K562 (cell line): ENCODE results near the gene PCYT1A. TPM values are rescaled to one million over a fixed set of nuclear protein-coding genes. Genes with fewer than 3 reads are reported as not detected.

Experiments
- ATAC-seq: fragments of 200-7000 bp; cut with Tn5 transposase; 3 replicates; pipeline ENCODE4 v1.9.1; 2020; ENCODE audit warnings: moderate library complexity
- BruUV-seq: library from RNA; stranded (reverse); fragments of 400-500 nt; replicated peaks from 2 replicates; lab custom pipeline; 2021; lab: Mats Ljungman, UMichigan
- CTCF ChIA-PET: fragments of 300-600 bp; formaldehyde crosslinking; extraction: SDS; loops from one replicate; lab custom pipeline; 2021; ENCODE audit warnings: low intra/inter-chr PET ratio; lab: Yijun Ruan, JAX
- POLR2A ChIA-PET: fragments of 300-600, 350-650 bp; sonication (Branson Sonifier 250); formaldehyde crosslinking; extraction: SDS; loops from one replicate; lab custom pipeline; 2021; ENCODE audit warnings: antibody characterized with exemption, inconsistent platforms; lab: Yijun Ruan, JAX
- DNase-seq, 4 experiments: peaks; one replicate each; pipeline versions ENCODE4 v3.0.0 to v3.0.0-alpha.2; 2011 to 2018; ENCODE audit warnings: low spot score in 3 of 4, mixed read lengths in 3 of 4; ENCODE audit errors: extremely low read depth in 1 of 4
- FAIRE-seq: peaks from 2 replicates; lab custom pipeline; 2011; peaks lifted over from hg19 to GRCh38; lab: Jason Lieb, UNC
- H2AFZ ChIP-seq: 2 replicates; pipeline ENCODE4 v1.6.0; 2011; ENCODE audit warnings: low read depth, low read length, control low read depth, inconsistent platforms
- H3K27ac ChIP-seq: fragments of 200-600 bp; 3 replicates; pipeline ENCODE4 v1.8.0; 2011; ENCODE audit warnings: low read depth, mild to moderate bottlenecking, control low read depth, inconsistent platforms, low read length, moderate library complexity, mixed read lengths; ENCODE audit errors: extremely low read depth
- H3K27me3 ChIP-seq, 2 experiments: fragments of 300-600 bp in 1 of 2; 2 replicates in 1 of 2; 3 replicates in 1 of 2; pipeline versions ENCODE4 v1.6.0 to v1.8.0; 2011; ENCODE audit warnings: inconsistent platforms in 2 of 2, low read length in 2 of 2, mild to moderate bottlenecking in 1 of 2, mixed read lengths in 1 of 2, moderate library complexity in 1 of 2; ENCODE audit not compliant: control insufficient read depth in 2 of 2, insufficient read depth in 2 of 2
- H3K36me3 ChIP-seq: fragments of 300-600 bp; 3 replicates; pipeline ENCODE4 v1.8.0; 2011; ENCODE audit warnings: mild to moderate bottlenecking, low read length, inconsistent platforms; ENCODE audit not compliant: control insufficient read depth, insufficient read depth
- H3K4me1 ChIP-seq, 2 experiments: fragments of 200-600 bp in 1 of 2; replicated peaks in 1 of 2; 2 replicates in 1 of 2; 3 replicates in 1 of 2; pipeline versions ENCODE4 v1.5.1 to v1.8.0; 2011; ENCODE audit warnings: inconsistent platforms in 2 of 2, low read length in 2 of 2, mild to moderate bottlenecking in 1 of 2, mixed read lengths in 1 of 2, moderate library complexity in 1 of 2; ENCODE audit not compliant: control insufficient read depth in 2 of 2, insufficient read depth in 2 of 2
- H3K4me2 ChIP-seq: 2 replicates; pipeline ENCODE4 v1.6.1; 2011; ENCODE audit warnings: low read length, control low read depth, inconsistent platforms, mixed read lengths; ENCODE audit not compliant: insufficient read depth
- H3K4me3 ChIP-seq: fragments of 200-600 bp; sonication (generic), shearing (Covaris generic); 2 replicates; pipeline ENCODE4 v1.5.1; 2016; ENCODE audit warnings: control low read depth, inconsistent platforms
- H3K79me2 ChIP-seq: fragments of 200-600 bp; 3 replicates; pipeline ENCODE4 v1.8.0; 2011; ENCODE audit warnings: low read length, inconsistent platforms; ENCODE audit not compliant: control insufficient read depth, insufficient read depth
- H3K9ac ChIP-seq, 2 experiments: 2 replicates each; pipeline versions ENCODE4 v1.6.0 to v1.6.1; 2011; ENCODE audit warnings: low read depth in 2 of 2, low read length in 2 of 2, control low read depth in 1 of 2, inconsistent platforms in 1 of 2, mild to moderate bottlenecking in 1 of 2, mixed read lengths in 1 of 2; ENCODE audit not compliant: insufficient read depth in 1 of 2
- H3K9me1 ChIP-seq: one replicate; pipeline ENCODE4 v1.6.0; 2011; ENCODE audit warnings: inconsistent platforms, mild to moderate bottlenecking, low read length, moderate library complexity; ENCODE audit not compliant: control insufficient read depth, insufficient read depth
- H3K9me3 ChIP-seq: replicated peaks from 2 replicates; pipeline ENCODE4 v1.5.1; 2011; ENCODE audit warnings: low read depth, low read length, inconsistent platforms; ENCODE audit not compliant: control insufficient read depth, insufficient read depth
- H4K20me1 ChIP-seq: replicated peaks from 2 replicates; pipeline ENCODE4 v1.6.1; 2011; ENCODE audit warnings: low read length, inconsistent platforms, mixed read lengths; ENCODE audit not compliant: control insufficient read depth, insufficient read depth
- EGR1 ChIP-seq: fragments of 450-650 bp; conservative IDR thresholded peaks from 2 replicates; pipeline ENCODE4 v1.6.1; 2017; ENCODE audit warnings: mild to moderate bottlenecking
- RFX1 ChIP-seq: fragments of 450-650 bp; IDR thresholded peaks from 2 replicates; pipeline ENCODE4 v1.6.1; 2016; ENCODE audit warnings: mild to moderate bottlenecking, moderate library complexity
- SRSF1 ChIP-seq: fragments of 200-400 bp; formaldehyde crosslinking; IDR thresholded peaks from 2 replicates; pipeline ENCODE4 v1.6.1; 2017; ENCODE audit warnings: mild to moderate bottlenecking, low read depth, low read length, moderate library complexity
- USF1 ChIP-seq: sonication (generic); formaldehyde crosslinking; IDR thresholded peaks from 2 replicates; pipeline ENCODE4 v1.9.0; 2022; ENCODE audit warnings: mild to moderate bottlenecking, missing genetic modification reagents
- ZNF212 ChIP-seq: fragments of 450-650 bp; formaldehyde crosslinking; IDR thresholded peaks from 2 replicates; pipeline ENCODE4 v1.4.0; 2020; ENCODE audit warnings: mild to moderate bottlenecking
- WGBS: fragments of 100-300 bp; shearing (Covaris generic); methylation state at CpG from one replicate; pipeline ENCODE4 v1.1.6; 2016; ENCODE audit warnings: low coverage, mixed read lengths; ENCODE audit not compliant: insufficient coverage; ENCODE audit errors: missing lambda C conversion rate; 5-methylcytosine and 5-hydroxymethylcytosine counted together
- in situ Hi-C: fragments of 300-500 bp; cut with MboI; formaldehyde crosslinking; loops from 4 replicates; pipeline ENCODE4 v1.15.0; 2018; ENCODE audit warnings: inconsistent platforms, mixed read lengths
- intact Hi-C: fragments of 100-400 bp; cut with micrococcal nuclease; formaldehyde crosslinking; loops from 2 replicates; pipeline ENCODE4 v1.14.2; 2022
- polyA plus RNA-seq, 8 experiments: library from polyadenylated mRNA; depleted of rRNA in 4 of 8; stranded (reverse) in 5 of 8; unstranded in 3 of 8; fragments of >200 nt; fragmentation: Nextera tagmentation in 2 of 8; fragmentation: Illumina TruSeq in 1 of 8; extraction: Ambion mirVana in 2 of 8; extraction: Trizol in 1 of 8; gene quantifications; 2 replicates each; pipeline versions ENCODE4 v1.2.1 to v1.2.3, GENCODE V29; 2011 to 2014; ENCODE audit warnings: inconsistent platforms in 1 of 8, missing spikeins in 1 of 8
- total RNA-seq, 7 experiments: library from RNA; depleted of rRNA in 6 of 7; stranded (reverse); fragments of >200 nt in 6 of 7; fragmentation: Illumina TruSeq in 2 of 7; extraction: Trizol in 2 of 7; gene quantifications; 2 replicates each; pipeline versions ENCODE4 v1.2.1 to v1.2.3, GENCODE V29; 2011 to 2021; ENCODE audit warnings: low replicate concordance in 1 of 7

PCYT1A gene
- total and polyA plus RNA-seq, 9 of the 15 experiments (the other 6 are each of a cell fraction or from before 2014, with no cell fraction given) = 13.4 to 62.8 (median 49.4) TPM

- H3K36me3 ChIP-seq = no peaks in the 10 kb centered on the region
- intact Hi-C loops = no loop called here
- peak overlapping the region in 1 of 2 experiments; percentile 62; a peak in 2 of 4 replicates for H3K9ac ChIP-seq
- peak; percentile 42 for ATAC-seq
- peak; percentile 60 for FAIRE-seq
- H2AFZ ChIP-seq = 0 out of 2 replicates have a peak overlapping the region, but pooled peaks have one; percentile 47
- peak; percentile 77 for TF ChIP-seq RFX1
- no peak for TF ChIP-seq ZNF212 (CRISPR knock-in tag)
- TF ChIP-seq EGR1 = 0 out of 2 replicates have a peak, but pooled peaks have one; percentile 20
- TF ChIP-seq, all 486 proteins: peak for 2
- Histone ChIP-seq H3K79me2 (no peaks in the 10 kb centered on the region), H3K4me2 (peak overlapping the region; percentile 28; the same call in 1 of the 2 replicates), H3K9me1 (no peaks in the 10 kb centered on the region), H3K4me3 (no peak overlapping the region), H3K4me1 (peaks cover 5 to 31% of the 10 kb centered on the region in 2 experiments; a peak in 4 of 5 replicates), H3K27ac (no peak overlapping the region), H3K27me3 (no peaks in the 10 kb centered on the region), H3K9me3 (no peaks in the 10 kb centered on the region), H4K20me1 (no peaks in the 10 kb centered on the region)
- BruUV-seq = no TSS peak
- in situ Hi-C loops = loop anchor here (25.0 kb wide), 1 partner anchor 507 kb away; the partner anchor contains the start of gene MUC20
- ChIA-PET CTCF (no interaction called here), POLR2A (no interaction called here)
- WGBS = 42% methylated on average over 18 of the region's 19 CpGs
- no peak for DNase-seq
Measured at GRCh38 chr3:196219194-196219969, 68.1 kb downstream of the PCYT1A start.

DNA sequence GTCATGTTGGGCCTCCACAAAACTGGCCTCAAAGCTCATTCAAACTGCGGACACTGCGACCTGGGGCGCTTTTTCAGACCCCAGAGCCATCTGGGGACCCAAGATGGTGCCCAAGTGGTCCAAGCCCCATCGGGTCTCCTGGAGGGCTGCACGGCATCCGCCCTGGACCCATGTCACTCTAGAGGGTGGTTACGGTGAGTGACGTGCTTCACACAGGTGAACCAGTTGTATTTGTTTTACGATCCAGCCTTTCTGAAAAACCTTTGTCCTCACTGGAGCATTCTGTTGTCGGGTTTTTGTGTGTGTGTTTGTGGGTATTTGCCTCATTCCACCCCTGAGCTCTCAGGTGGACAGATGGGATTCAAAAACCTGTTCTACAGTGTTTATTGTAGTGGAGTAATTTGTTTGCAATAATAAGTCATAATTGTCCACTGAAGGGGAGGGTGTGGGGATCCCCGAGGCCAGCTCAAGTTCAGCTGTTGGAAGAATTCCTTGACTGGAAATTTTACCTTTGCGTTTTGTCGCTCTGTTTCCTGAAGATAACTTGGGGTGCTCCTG is 69.3 kb downstream of the PCYT1A start:
- no peak overlapping the region for H3K4me3 ChIP-seq
- no peaks in the 10 kb centered on the region for H3K79me2 ChIP-seq
- ATAC-seq (no peak), FAIRE-seq (peak; percentile 65), DNase-seq (no peak)
- H3K9me3 ChIP-seq = no peaks in the 10 kb centered on the region
- H3K9me1 ChIP-seq = no peaks in the 10 kb centered on the region
- no peak overlapping the region for H3K4me2 ChIP-seq
- in situ Hi-C loops (loop anchor here (25.0 kb wide), 1 partner anchor 506 kb away; the partner anchor contains the start of gene MUC20), intact Hi-C loops (no loop called here)
- H3K4me1 ChIP-seq = peaks cover 4 to 31% of the 10 kb centered on the region in 2 experiments; a peak in 3 of 5 replicates
- 0 out of 4 replicates have a peak overlapping the region, but pooled peaks of 1 of the 2 experiments have one; percentile 2 for H3K9ac ChIP-seq
- WGBS = 40% methylated on average over 13 of the region's 13 CpGs
- H3K36me3 ChIP-seq = no peaks in the 10 kb centered on the region
- no peaks in the 10 kb centered on the region for H3K27me3 ChIP-seq
- BruUV-seq = no TSS peak
- no peak overlapping the region for H2AFZ ChIP-seq
- ChIA-PET POLR2A (no interaction called here), CTCF (no interaction called here)
- no peak overlapping the region for H3K27ac ChIP-seq
- H4K20me1 ChIP-seq = no peaks in the 10 kb centered on the region
- no peak for TF ChIP-seq USF1 (CRISPR knock-in tag)
- no peak for TF ChIP-seq SRSF1
